HG02623 (cell line): ENCODE data around the gene STX5.
A peak's percentile ranks its signal among the peaks of the same experiment; 100 is the strongest.
"Not testable (repeated sequence)": the region's sequence is repeated elsewhere in the genome, so short reads cannot be mapped to it uniquely, and the experiment has no call there.

Source experiments
- ATAC-seq: cut with Tn5 transposase; IDR thresholded peaks from one replicate; pipeline ENCODE4 v1.9.1; 2021; ENCODE audit warnings: moderate library complexity; ENCODE audit not compliant: unreplicated experiment

STX5 gene

GRCh38 chr11:62854825-62855570, 23.1 kb upstream of the STX5 start:
- ATAC-seq: no peak

GRCh38 chr11:62854013-62854824, 22.4 kb upstream of the STX5 start:
- no peak for ATAC-seq

- no peak for ATAC-seq
Measured at GRCh38 chr11:62853279-62853965, 21.6 kb upstream of the STX5 start.

- ATAC-seq: no peak
Measured at GRCh38 chr11:62852523-62853188, 20.8 kb upstream of the STX5 start.

GRCh38 chr11:62851807-62852522, 20.1 kb upstream of the STX5 start:
- no peak for ATAC-seq

- ATAC-seq: no peak
Measured at GRCh38 chr11:62850911-62851806, 19.3 kb upstream of the STX5 start.

GRCh38 chr11:62847767-62848314, 16.0 kb upstream of the STX5 start:
- ATAC-seq: no peak

- ATAC-seq: no peak
Measured at GRCh38 chr11:62846177-62846576, 14.3 kb upstream of the STX5 start.

- ATAC-seq: no peak
Measured at GRCh38 chr11:62844154-62844553, 12.3 kb upstream of the STX5 start.

GRCh38 chr11:62843466-62843865, 11.6 kb upstream of the STX5 start:
- no peak for ATAC-seq

- ATAC-seq: not testable (repeated sequence)
Measured at GRCh38 chr11:62842891-62843290, 11.0 kb upstream of the STX5 start.

- ATAC-seq: no peak
Measured at GRCh38 chr11:62842171-62842741, 10.4 kb upstream of the STX5 start.

- ATAC-seq: peak; percentile 45
Measured at GRCh38 chr11:62841361-62842170, 9.7 kb upstream of the STX5 start.

- ATAC-seq: not testable (repeated sequence)
Measured at GRCh38 chr11:62840721-62841360, 9.0 kb upstream of the STX5 start.

- ATAC-seq: peak; percentile 45
Measured at GRCh38 chr11:62839050-62839945, 7.4 kb upstream of the STX5 start, which contains the start of gene WDR74. TSS of gene WDR74 (minus strand) at chr11:62839590. CDS start at chr11:62839570, 20 bp downstream.

- ATAC-seq: no peak
Measured at GRCh38 chr11:62835336-62835735, 3.5 kb upstream of the STX5 start.
